Osteocyte (in vitro differentiated cells): Measurements from ENCODE around the gene EPB41L2. TPM values are rescaled to one million over a fixed set of nuclear protein-coding genes. Genes with fewer than 3 reads are reported as not detected.

Experiments
- DNase-seq: peaks from one replicate; pipeline ENCODE4 v3.0.0; 2021; ENCODE audit warnings: mixed read lengths; ENCODE audit not compliant: unreplicated experiment; ENCODE audit errors: extremely low spot score
- H3K27ac Mint-ChIP-seq: one replicate; pipeline ENCODE4 v1.8.0; 2021; ENCODE audit warnings: mild to moderate bottlenecking, mixed read lengths; ENCODE audit not compliant: unreplicated experiment
- H3K27me3 Mint-ChIP-seq: one replicate; pipeline ENCODE4 v1.8.0; 2021; ENCODE audit warnings: mixed read lengths; ENCODE audit not compliant: unreplicated experiment
- H3K36me3 Mint-ChIP-seq: one replicate; pipeline ENCODE4 v1.8.0; 2021; ENCODE audit warnings: mixed read lengths; ENCODE audit not compliant: unreplicated experiment
- H3K4me1 Mint-ChIP-seq: one replicate; pipeline ENCODE4 v1.8.0; 2021; ENCODE audit warnings: mixed read lengths; ENCODE audit not compliant: unreplicated experiment
- H3K4me3 Mint-ChIP-seq: one replicate; pipeline ENCODE4 v1.8.0; 2021; ENCODE audit warnings: mild to moderate bottlenecking, moderate library complexity, mixed read lengths; ENCODE audit not compliant: unreplicated experiment
- H3K9me3 Mint-ChIP-seq: one replicate; pipeline ENCODE4 v1.8.0; 2021; ENCODE audit warnings: mixed read lengths; ENCODE audit not compliant: unreplicated experiment
- CTCF ChIP-seq: fragments of 200-600 bp; sonication (generic); IDR thresholded peaks from 2 replicates; pipeline ENCODE4 v1.5.0; 2021; ENCODE audit warnings: antibody characterized with exemption, mild to moderate bottlenecking, moderate library complexity
- long read RNA-seq: library from polyadenylated mRNA; unstranded; transcript quantifications from one replicate; pipeline ENCODE4 v2.0.0, GENCODE V29; 2021
- total RNA-seq: library from RNA; stranded (reverse); gene quantifications from 2 replicates; pipeline ENCODE4 v1.2.1, GENCODE V29; 2021

Gene EPB41L2
- total RNA-seq, result 65.3 and 67.5 TPM in 2 replicates
- long read RNA-seq, full-length matches to known transcripts, result 22 of 99 reads
- long read RNA-seq, partial matches to known transcripts, result 40 of 99 reads
- long read RNA-seq, other reads (novel, unspliced or antisense), result 37 of 99 reads

DNA sequence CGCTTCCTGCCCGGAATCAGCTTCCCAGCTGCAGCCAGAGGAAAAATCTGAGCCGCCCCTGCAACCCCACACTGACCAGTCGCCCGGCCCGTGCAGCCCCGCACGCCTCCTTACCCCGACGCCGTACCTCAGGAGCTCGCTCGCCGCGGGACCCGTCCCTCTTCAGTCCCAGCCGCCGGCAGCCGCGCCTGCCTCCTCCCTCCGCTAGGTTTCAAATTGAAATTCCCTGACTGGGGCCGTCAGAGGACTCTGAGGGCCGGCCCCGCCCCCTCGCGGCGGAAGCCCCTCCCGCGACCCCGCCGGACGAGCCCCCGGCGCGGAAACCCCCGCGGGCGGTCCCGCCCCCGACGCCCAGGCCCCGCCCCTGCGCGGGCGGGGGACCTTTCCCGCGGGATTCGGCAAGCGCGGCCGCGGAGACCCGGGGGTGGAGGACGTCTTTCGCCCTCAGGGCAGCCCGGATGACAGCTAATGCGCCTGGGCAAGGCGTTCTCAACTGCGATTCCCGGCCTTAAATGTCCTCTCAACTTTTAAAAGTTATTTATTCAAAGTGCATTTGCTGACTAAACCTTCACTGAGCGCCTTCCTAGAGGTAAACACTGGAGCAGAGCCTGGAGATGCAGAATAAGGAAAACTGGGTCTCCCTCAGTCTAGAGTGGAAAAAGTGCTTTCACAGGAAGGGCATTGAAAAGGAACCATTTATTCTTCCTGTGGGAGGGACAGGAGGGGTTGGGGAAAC, at the start of gene EPB41L2:
EPB41L2 (minus strand) TSS at position 218 of the 736 bp plus-strand sequence. CDS start 106,760 bp downstream, outside the sequence.
- Mint-ChIP-seq H3K4me1 (peaks cover 39% of the 10 kb centered on the region), H3K36me3 (no peaks in the 10 kb centered on the region), H3K4me3 (peak within 1 kb of the TSS; percentile 83), H3K27me3 (no peaks in the 10 kb centered on the region), H3K9me3 (no peaks in the 10 kb centered on the region), H3K27ac (peak within 1 kb of the TSS; percentile 89)
- peak; percentile 45 for TF ChIP-seq CTCF
- DNase-seq, result peak; percentile 97

GRCh38 chr6:131112249-131112648, 49.2 kb upstream of the EPB41L2 start:
- H3K4me1 Mint-ChIP-seq, result peaks cover 10% of the 10 kb centered on the region
- H3K27me3 Mint-ChIP-seq, result no peaks in the 10 kb centered on the region
- H3K27ac Mint-ChIP-seq, result no peak overlapping the region
- DNase-seq, result no peak
- H3K9me3 Mint-ChIP-seq, result peaks cover 6% of the 10 kb centered on the region
- no peak for TF ChIP-seq CTCF
- H3K4me3 Mint-ChIP-seq, result no peak overlapping the region
- no peaks in the 10 kb centered on the region for H3K36me3 Mint-ChIP-seq

DNA sequence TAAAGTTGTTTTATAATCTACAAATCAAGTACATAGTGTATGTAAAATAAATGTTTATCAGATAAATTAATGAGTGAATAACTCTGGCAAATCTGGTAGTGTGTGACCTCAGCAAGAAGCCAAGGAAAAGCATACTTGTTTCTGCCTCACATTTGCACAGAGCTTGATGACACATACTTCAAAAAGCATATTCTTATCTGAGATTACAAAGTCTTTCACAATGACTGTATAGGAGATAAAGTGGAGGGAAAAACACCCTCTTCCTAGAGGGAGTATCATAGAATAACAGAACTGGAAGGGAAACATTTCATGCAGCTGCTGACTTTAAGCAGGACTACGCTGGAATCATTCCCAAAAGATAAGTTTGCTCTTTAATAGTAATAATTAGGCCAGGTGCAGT, 44.1 kb upstream of the EPB41L2 start:
- H3K27ac Mint-ChIP-seq, result no peak overlapping the region

DNA sequence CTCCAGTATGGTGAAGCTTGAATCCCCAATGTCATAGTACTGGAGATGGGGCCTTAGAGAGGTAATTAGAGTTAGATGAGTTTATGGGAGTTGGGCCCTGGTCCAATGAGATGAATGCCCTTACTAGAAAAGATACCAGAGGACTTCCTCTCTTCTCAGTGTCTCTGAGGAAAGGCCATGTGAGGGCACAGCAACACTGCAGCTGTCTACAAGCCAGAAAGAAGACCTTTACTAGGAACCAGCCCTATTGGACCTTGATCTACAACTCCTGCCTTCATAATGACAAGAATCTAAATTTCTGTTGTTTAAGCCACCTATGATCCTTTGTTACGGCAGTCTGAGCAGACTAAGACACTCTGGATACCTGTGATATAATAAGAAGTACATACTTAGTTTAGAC, 40.9 kb upstream of the EPB41L2 start:
- Mint-ChIP-seq H3K4me1 (peaks cover 38% of the 10 kb centered on the region), H3K27ac (peak overlapping the region; percentile 12), H3K27me3 (no peaks in the 10 kb centered on the region), H3K36me3 (no peaks in the 10 kb centered on the region), H3K4me3 (no peak overlapping the region), H3K9me3 (no peaks in the 10 kb centered on the region)
- TF ChIP-seq CTCF, result no peak
- no peak for DNase-seq

More for the DNA sequence above, 44.1 kb upstream of the EPB41L2 start:
- no peak for DNase-seq
- Mint-ChIP-seq H3K9me3 (no peaks in the 10 kb centered on the region), H3K36me3 (no peaks in the 10 kb centered on the region), H3K4me3 (no peak overlapping the region), H3K27me3 (no peaks in the 10 kb centered on the region), H3K4me1 (peaks cover 29% of the 10 kb centered on the region)
- TF ChIP-seq CTCF, result no peak

GRCh38 chr6:131103296-131103695, 40.3 kb upstream of the EPB41L2 start:
- H3K9me3 Mint-ChIP-seq, result no peaks in the 10 kb centered on the region
- TF ChIP-seq CTCF, result no peak
- peaks cover 38% of the 10 kb centered on the region for H3K4me1 Mint-ChIP-seq
- H3K4me3 Mint-ChIP-seq, result no peak overlapping the region
- no peaks in the 10 kb centered on the region for H3K36me3 Mint-ChIP-seq
- no peak for DNase-seq
- H3K27me3 Mint-ChIP-seq, result no peaks in the 10 kb centered on the region
- H3K27ac Mint-ChIP-seq, result peak overlapping the region; percentile 78
